SK-N-SH (cell line): ENCODE results near the gene TUBA4B. TPM values are rescaled to one million over a fixed set of nuclear protein-coding genes. Genes with fewer than 3 reads are reported as not detected.

Experiments used
- CTCF ChIA-PET: fragments of 300-600, 350-600 bp; formaldehyde crosslinking; extraction: SDS; loops from one replicate; lab custom pipeline; 2021; lab: Yijun Ruan, JAX
- POLR2A ChIA-PET: fragments of 350-600 bp; sonication (Branson Sonifier 250); formaldehyde crosslinking; extraction: SDS; loops from one replicate; lab custom pipeline; 2020; ENCODE audit warnings: antibody characterized with exemption, inconsistent platforms; lab: Yijun Ruan, JAX
- DNase-seq: peaks from one replicate; pipeline ENCODE4 v3.0.0; 2012
- H2AFZ ChIP-seq: fragments of 200-600 bp; sonication (generic); 2 replicates; pipeline ENCODE4 v1.8.1; 2016; ENCODE audit warnings: antibody characterized with exemption, mild to moderate bottlenecking, low read depth
- H3F3A ChIP-seq: fragments of 200-600 bp; sonication (generic); replicated peaks from 2 replicates; pipeline ENCODE3; 2016; ENCODE audit warnings: antibody characterized with exemption, mild to moderate bottlenecking; ENCODE audit not compliant: insufficient read depth
- H3K27ac ChIP-seq, 2 experiments: fragments of 200-500 bp in 1 of 2; fragments of 200-600 bp in 1 of 2; sonication (Bioruptor generic) in 1 of 2; sonication (generic), shearing (Covaris generic) in 1 of 2; 2 replicates each; pipeline versions ENCODE4 v1.5.1 to v1.6.1; 2014 to 2016; ENCODE audit warnings: low read depth in 2 of 2, inconsistent platforms in 1 of 2, low read length in 1 of 2, mild to moderate bottlenecking in 1 of 2, mixed read lengths in 1 of 2
- H3K27me3 ChIP-seq: fragments of 200-600 bp; sonication (generic), shearing (Covaris generic); 2 replicates; pipeline ENCODE4 v1.6.1; 2016; ENCODE audit warnings: mixed run types; ENCODE audit not compliant: insufficient read depth
- H3K36me3 ChIP-seq, 2 experiments: fragments of 200-500 bp in 1 of 2; fragments of 200-600 bp in 1 of 2; sonication (Bioruptor generic) in 1 of 2; sonication (generic) in 1 of 2; replicated peaks in 1 of 2; 2 replicates each; pipeline versions ENCODE3 to v1.5.1; 2014 to 2016; ENCODE audit warnings: low read length in 1 of 2, mild to moderate bottlenecking in 1 of 2; ENCODE audit not compliant: insufficient read depth in 2 of 2, control insufficient read depth in 1 of 2
- H3K4me1 ChIP-seq, 2 experiments: fragments of 200-500 bp in 1 of 2; fragments of 200-600 bp in 1 of 2; sonication (Bioruptor generic) in 1 of 2; sonication (generic), shearing (Covaris generic) in 1 of 2; 2 replicates each; pipeline versions ENCODE4 v1.5.1 to v1.6.1; 2014 to 2016; ENCODE audit warnings: low read depth in 1 of 2, low read length in 1 of 2, mixed run types in 1 of 2; ENCODE audit not compliant: insufficient read depth in 2 of 2, control insufficient read depth in 1 of 2
- H3K4me2 ChIP-seq: fragments of 200-600 bp; sonication (generic), shearing (Covaris generic); 2 replicates; pipeline ENCODE4 v1.6.1; 2017; ENCODE audit warnings: mixed run types
- H3K4me3 ChIP-seq, 2 experiments: fragments of 200-500 bp in 1 of 2; fragments of 200-600 bp in 1 of 2; sonication (Bioruptor generic) in 1 of 2; sonication (generic), shearing (Covaris generic) in 1 of 2; 2 replicates each; pipeline versions ENCODE4 v1.5.1 to v1.8.1; 2014 to 2016; ENCODE audit warnings: low read depth in 2 of 2, inconsistent platforms in 1 of 2, low read length in 1 of 2, mild to moderate bottlenecking in 1 of 2, mixed read lengths in 1 of 2, moderate library complexity in 1 of 2
- H3K79me2 ChIP-seq: fragments of 200-600 bp; sonication (generic); 2 replicates; pipeline ENCODE4 v1.8.1; 2017; ENCODE audit warnings: mild to moderate bottlenecking; ENCODE audit not compliant: insufficient read depth
- H3K9ac ChIP-seq: fragments of 200-600 bp; sonication (generic); 2 replicates; pipeline ENCODE4 v1.6.1; 2017; ENCODE audit warnings: mixed run types
- H3K9me2 ChIP-seq: fragments of 200-600 bp; sonication (generic); 2 replicates; pipeline ENCODE4 v1.6.1; 2017; ENCODE audit warnings: mixed run types
- H3K9me3 ChIP-seq: fragments of 200-600 bp; sonication (generic); 2 replicates; pipeline ENCODE4 v1.6.1; 2017; ENCODE audit warnings: mixed run types, mild to moderate bottlenecking, moderate library complexity
- H4K20me1 ChIP-seq: fragments of 200-600 bp; sonication (generic); 2 replicates; pipeline ENCODE4 v1.6.1; 2017; ENCODE audit warnings: mild to moderate bottlenecking, mixed run types; ENCODE audit not compliant: insufficient read depth
- CHD2 ChIP-seq: fragments of 150-350 bp; IDR thresholded peaks from 2 replicates; pipeline ENCODE4 v1.6.1; 2018; ENCODE audit warnings: low read length; ENCODE audit not compliant: partially characterized antibody
- EZH2phosphoT487 ChIP-seq: fragments of 200-600 bp; sonication (generic); IDR thresholded peaks from 2 replicates; pipeline ENCODE4 v1.6.1; 2017; ENCODE audit warnings: low read depth, mixed run types, mild to moderate bottlenecking, antibody characterized with exemption, moderate library complexity, borderline replicate concordance
- FOSL2 ChIP-seq: IDR thresholded peaks from 2 replicates; pipeline ENCODE4 v1.4.0; 2012; ENCODE audit warnings: low read depth, mild to moderate bottlenecking, moderate library complexity, borderline replicate concordance
- FOXJ3 ChIP-seq: sonication (generic); formaldehyde crosslinking; IDR thresholded peaks from 2 replicates; pipeline ENCODE4 v1.5.1; 2020; ENCODE audit warnings: mild to moderate bottlenecking, missing genetic modification reagents
- JUND ChIP-seq: IDR thresholded peaks from 2 replicates; pipeline ENCODE4 v1.4.0; 2012
- MEF2A ChIP-seq: IDR thresholded peaks from 2 replicates; pipeline ENCODE4 v1.4.0; 2012; ENCODE audit warnings: low read depth, borderline replicate concordance
- NRF1 ChIP-seq: IDR thresholded peaks from 2 replicates; pipeline ENCODE4 v1.6.1; 2012; ENCODE audit warnings: low read depth, mild to moderate bottlenecking, low read length
- RAD21 ChIP-seq: IDR thresholded peaks from 2 replicates; pipeline ENCODE4 v1.6.1; 2012; ENCODE audit warnings: mild to moderate bottlenecking, low read length
- RCOR1 ChIP-seq: fragments of 150-350 bp; IDR thresholded peaks from 2 replicates; pipeline ENCODE4 v1.6.1; 2017; ENCODE audit warnings: antibody characterized with exemption, low read length
- RFX5 ChIP-seq: IDR thresholded peaks from 2 replicates; pipeline ENCODE4 v1.6.1; 2012; ENCODE audit warnings: mild to moderate bottlenecking, improper control_type of control experiment, low read length
- TCF12 ChIP-seq: IDR thresholded peaks from 2 replicates; pipeline ENCODE4 v1.4.0; 2012
- YY1 ChIP-seq: IDR thresholded peaks from 2 replicates; pipeline ENCODE4 v1.4.0; 2012; ENCODE audit warnings: low read depth, mild to moderate bottlenecking
- WGBS: methylation state at CpG from one replicate; pipeline ENCODE4 v1.1.6; 2017; ENCODE audit warnings: low lambda C conversion rate; 5-methylcytosine and 5-hydroxymethylcytosine counted together
- polyA plus RNA-seq, 3 experiments: library from polyadenylated mRNA; depleted of rRNA; stranded (reverse); fragments of >200 nt; gene quantifications; 2 replicates each; pipeline ENCODE4 v1.2.3, GENCODE V29; 2012
- TF ChIP-seq, protein P1 (sequence below): IDR thresholded peaks from 2 replicates; pipeline ENCODE4 v1.4.0; 2012; ENCODE audit warnings: low read depth
- TF ChIP-seq, protein P2 (sequence below): IDR thresholded peaks from 2 replicates; pipeline ENCODE4 v1.4.0; 2012; ENCODE audit warnings: low read depth, borderline replicate concordance
- TF ChIP-seq, protein P3 (sequence below): fragments of 200-600 bp; sonication (generic); IDR thresholded peaks from 2 replicates; pipeline ENCODE4 v1.6.1; 2017; ENCODE audit warnings: antibody characterized with exemption, mild to moderate bottlenecking, moderate library complexity
- TF ChIP-seq, protein P4 (sequence below): IDR thresholded peaks from 2 replicates; pipeline ENCODE4; 2012
- TF ChIP-seq, protein P5 (sequence below): IDR thresholded peaks from 2 replicates; pipeline ENCODE4 v1.6.1; 2012; ENCODE audit warnings: mild to moderate bottlenecking, low read depth, low read length, moderate library complexity

TUBA4B gene
- polyA plus RNA-seq, 1 of the 3 experiments (the other 2 are of a cell fraction): 0.03 TPM

DNA sequence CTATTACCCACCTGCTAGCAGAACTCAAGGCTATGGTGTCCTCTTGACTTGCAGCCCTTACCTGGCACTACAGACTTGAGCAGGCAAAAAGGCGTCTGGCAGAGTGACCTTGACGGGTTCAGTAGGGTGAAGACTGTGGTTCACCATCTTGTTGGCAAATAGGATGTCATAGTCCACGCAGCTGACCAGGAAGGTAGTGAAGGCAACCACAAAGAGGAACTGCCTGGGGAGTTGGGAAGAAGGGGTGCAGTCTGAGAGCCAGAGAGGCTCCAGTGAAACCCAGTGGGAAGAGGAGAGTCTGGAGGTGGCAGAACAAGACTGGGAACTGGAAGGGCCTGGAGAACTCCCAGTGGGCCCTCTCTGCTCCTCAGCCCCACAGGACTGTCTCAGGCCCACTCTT is 27.7 kb upstream of the TUBA4B start:
- no peak for DNase-seq
- TF ChIP-seq FOSL2: no peak
- no peak for TF ChIP-seq TCF12
- TF ChIP-seq MEF2A: no peak
- TF ChIP-seq, protein P1, sequence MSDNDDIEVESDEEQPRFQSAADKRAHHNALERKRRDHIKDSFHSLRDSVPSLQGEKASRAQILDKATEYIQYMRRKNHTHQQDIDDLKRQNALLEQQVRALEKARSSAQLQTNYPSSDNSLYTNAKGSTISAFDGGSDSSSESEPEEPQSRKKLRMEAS: no peak
- TF ChIP-seq, all 33 proteins: peak for 0
- Histone ChIP-seq H3K27me3 (no peaks in the 10 kb centered on the region), H3K9ac (no peak overlapping the region), H4K20me1 (no peaks in the 10 kb centered on the region), H3K36me3 (peaks cover 8 to 41% of the 10 kb centered on the region in 2 experiments), H3K4me1 (peaks cover 0 to 13% of the 10 kb centered on the region in 2 experiments; a peak in 1 of 4 replicates), H3K9me2 (no peaks in the 10 kb centered on the region), H3F3A (peaks cover 6% of the 10 kb centered on the region), H3K9me3 (no peaks in the 10 kb centered on the region), H2AFZ (no peak overlapping the region), H3K79me2 (peaks cover 20% of the 10 kb centered on the region), H3K4me3 (no peak overlapping the region), H3K27ac (no peak overlapping the region), H3K4me2 (no peak overlapping the region)
- 100% methylated on average over 3 of the region's 3 CpGs for WGBS
- ChIA-PET POLR2A (no interaction called here), CTCF (interaction anchor here (0.6 to 2.1 kb wide), 3 partner anchors 27 to 73 kb away, joined by 3 to 7 read pairs (median 7); no protein-coding TSS in a partner anchor)

DNA sequence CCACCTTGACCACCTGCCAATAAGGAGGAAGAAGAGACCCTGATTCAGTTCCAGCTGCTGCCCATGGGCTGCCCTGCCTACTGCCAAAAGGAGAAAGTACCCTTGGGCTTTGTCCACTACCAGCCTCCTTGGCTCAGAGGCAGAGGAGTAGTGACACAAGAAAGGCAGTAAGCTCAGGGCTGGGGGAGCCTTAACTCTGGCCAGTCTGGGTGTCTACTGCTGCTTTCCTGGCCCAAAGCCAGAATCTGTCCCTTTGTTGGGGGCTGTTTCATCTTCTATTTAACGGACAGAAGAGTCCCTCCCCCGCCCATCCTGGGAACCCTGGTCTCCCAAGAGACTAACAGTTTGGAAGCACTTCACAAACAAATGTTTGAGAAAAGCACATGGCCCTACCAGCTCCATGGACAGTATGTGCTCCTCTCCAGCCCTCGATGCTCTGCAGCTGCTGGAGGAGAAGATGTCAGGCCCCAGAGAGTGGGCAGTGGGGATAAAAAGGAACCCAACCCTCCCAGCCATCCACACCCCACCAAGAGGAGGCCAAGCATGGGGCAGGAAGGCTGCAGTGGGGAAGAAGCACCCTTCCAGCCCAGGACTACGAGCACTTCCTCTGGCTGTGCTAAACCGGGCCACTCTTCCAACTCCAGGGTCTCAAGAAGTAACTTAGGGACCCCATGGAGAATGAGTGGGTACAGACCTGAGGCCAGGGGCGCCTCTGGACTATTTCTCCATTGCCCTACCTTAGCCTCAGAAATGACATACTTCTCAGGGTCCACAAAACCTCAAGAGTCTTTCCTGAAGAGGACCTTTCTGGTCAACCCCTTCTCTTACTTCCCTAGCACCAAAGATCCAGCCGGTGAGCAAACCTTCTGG is 24.8 kb upstream of the TUBA4B start:
- Histone ChIP-seq H3K9ac (peak overlapping the region; percentile 78), H2AFZ (peak overlapping the region; percentile 75; the same call in 1 of the 2 replicates), H3F3A (peaks cover 11% of the 10 kb centered on the region), H3K27ac (peak overlapping the region in 1 of 2 experiments; percentile 75; a peak in 2 of 4 replicates), H3K36me3 (peaks cover 10 to 39% of the 10 kb centered on the region in 2 experiments), H3K9me2 (no peaks in the 10 kb centered on the region), H3K4me2 (peak overlapping the region; percentile 98), H3K9me3 (no peaks in the 10 kb centered on the region), H3K4me1 (peaks cover 3 to 16% of the 10 kb centered on the region in 2 experiments; a peak in 1 of 4 replicates), H3K27me3 (no peaks in the 10 kb centered on the region), H3K4me3 (peak overlapping the region; percentile 82 to 87), H3K79me2 (peaks cover 27% of the 10 kb centered on the region), H4K20me1 (no peaks in the 10 kb centered on the region)
- POLR2A ChIA-PET: interaction anchor here (0.7 to 2.7 kb wide), 4 partner anchors 10 to 51 kb away, joined by 3 to 23 read pairs (median 14); partner anchors contain the start of genes ABCB6, CNPPD1, GLB1L and STK16
- DNase-seq: no peak
- CTCF ChIA-PET: interaction anchor here (0.8 to 5.1 kb wide), 6 partner anchors 9 to 198 kb away, joined by 3 to 40 read pairs (median 6); partner anchors contain the start of gene ABCB6
- WGBS: 50% methylated on average over 6 of the region's 7 CpGs
- TF ChIP-seq YY1 (no peak), RFX5 (no peak), RCOR1 (no peak), CHD2 (no peak), FOXJ3 (CRISPR knock-in tag) (no peak), RAD21 (no peak), EZH2phosphoT487 (no peak), MEF2A (no peak), NRF1 (no peak), JUND (no peak)
- TF ChIP-seq, protein P2, sequence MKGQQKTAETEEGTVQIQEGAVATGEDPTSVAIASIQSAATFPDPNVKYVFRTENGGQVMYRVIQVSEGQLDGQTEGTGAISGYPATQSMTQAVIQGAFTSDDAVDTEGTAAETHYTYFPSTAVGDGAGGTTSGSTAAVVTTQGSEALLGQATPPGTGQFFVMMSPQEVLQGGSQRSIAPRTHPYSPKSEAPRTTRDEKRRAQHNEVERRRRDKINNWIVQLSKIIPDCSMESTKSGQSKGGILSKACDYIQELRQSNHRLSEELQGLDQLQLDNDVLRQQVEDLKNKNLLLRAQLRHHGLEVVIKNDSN: no peak
- TF ChIP-seq, protein P3, sequence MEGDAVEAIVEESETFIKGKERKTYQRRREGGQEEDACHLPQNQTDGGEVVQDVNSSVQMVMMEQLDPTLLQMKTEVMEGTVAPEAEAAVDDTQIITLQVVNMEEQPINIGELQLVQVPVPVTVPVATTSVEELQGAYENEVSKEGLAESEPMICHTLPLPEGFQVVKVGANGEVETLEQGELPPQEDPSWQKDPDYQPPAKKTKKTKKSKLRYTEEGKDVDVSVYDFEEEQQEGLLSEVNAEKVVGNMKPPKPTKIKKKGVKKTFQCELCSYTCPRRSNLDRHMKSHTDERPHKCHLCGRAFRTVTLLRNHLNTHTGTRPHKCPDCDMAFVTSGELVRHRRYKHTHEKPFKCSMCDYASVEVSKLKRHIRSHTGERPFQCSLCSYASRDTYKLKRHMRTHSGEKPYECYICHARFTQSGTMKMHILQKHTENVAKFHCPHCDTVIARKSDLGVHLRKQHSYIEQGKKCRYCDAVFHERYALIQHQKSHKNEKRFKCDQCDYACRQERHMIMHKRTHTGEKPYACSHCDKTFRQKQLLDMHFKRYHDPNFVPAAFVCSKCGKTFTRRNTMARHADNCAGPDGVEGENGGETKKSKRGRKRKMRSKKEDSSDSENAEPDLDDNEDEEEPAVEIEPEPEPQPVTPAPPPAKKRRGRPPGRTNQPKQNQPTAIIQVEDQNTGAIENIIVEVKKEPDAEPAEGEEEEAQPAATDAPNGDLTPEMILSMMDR: no peak
- TF ChIP-seq, protein P4, sequence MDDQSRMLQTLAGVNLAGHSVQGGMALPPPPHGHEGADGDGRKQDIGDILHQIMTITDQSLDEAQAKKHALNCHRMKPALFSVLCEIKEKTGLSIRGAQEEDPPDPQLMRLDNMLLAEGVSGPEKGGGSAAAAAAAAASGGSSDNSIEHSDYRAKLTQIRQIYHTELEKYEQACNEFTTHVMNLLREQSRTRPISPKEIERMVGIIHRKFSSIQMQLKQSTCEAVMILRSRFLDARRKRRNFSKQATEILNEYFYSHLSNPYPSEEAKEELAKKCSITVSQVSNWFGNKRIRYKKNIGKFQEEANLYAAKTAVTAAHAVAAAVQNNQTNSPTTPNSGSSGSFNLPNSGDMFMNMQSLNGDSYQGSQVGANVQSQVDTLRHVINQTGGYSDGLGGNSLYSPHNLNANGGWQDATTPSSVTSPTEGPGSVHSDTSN: no peak
- TF ChIP-seq, protein P5, sequence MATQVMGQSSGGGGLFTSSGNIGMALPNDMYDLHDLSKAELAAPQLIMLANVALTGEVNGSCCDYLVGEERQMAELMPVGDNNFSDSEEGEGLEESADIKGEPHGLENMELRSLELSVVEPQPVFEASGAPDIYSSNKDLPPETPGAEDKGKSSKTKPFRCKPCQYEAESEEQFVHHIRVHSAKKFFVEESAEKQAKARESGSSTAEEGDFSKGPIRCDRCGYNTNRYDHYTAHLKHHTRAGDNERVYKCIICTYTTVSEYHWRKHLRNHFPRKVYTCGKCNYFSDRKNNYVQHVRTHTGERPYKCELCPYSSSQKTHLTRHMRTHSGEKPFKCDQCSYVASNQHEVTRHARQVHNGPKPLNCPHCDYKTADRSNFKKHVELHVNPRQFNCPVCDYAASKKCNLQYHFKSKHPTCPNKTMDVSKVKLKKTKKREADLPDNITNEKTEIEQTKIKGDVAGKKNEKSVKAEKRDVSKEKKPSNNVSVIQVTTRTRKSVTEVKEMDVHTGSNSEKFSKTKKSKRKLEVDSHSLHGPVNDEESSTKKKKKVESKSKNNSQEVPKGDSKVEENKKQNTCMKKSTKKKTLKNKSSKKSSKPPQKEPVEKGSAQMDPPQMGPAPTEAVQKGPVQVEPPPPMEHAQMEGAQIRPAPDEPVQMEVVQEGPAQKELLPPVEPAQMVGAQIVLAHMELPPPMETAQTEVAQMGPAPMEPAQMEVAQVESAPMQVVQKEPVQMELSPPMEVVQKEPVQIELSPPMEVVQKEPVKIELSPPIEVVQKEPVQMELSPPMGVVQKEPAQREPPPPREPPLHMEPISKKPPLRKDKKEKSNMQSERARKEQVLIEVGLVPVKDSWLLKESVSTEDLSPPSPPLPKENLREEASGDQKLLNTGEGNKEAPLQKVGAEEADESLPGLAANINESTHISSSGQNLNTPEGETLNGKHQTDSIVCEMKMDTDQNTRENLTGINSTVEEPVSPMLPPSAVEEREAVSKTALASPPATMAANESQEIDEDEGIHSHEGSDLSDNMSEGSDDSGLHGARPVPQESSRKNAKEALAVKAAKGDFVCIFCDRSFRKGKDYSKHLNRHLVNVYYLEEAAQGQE: no peak
